Upper lobe of left lung (tissue), 4 donors: ENCODE measurements around the gene RAPGEF2.

Source experiments
- EP300 ChIP-seq, 4 donors: sonication (generic); formaldehyde crosslinking; IDR thresholded peaks; one replicate each; pipeline ENCODE4 v1.5.1; 2017; ENCODE audit warnings: antibody characterized with exemption in 4 of 4, control low read depth in 2 of 4
- POLR2A ChIP-seq, 4 donors: fragments of 450-650 bp; IDR thresholded peaks; one replicate each; pipeline ENCODE4 v1.5.1; 2016 to 2017; ENCODE audit warnings: antibody characterized with exemption in 4 of 4, mild to moderate bottlenecking in 2 of 4

GRCh38 chr4:159178979-159179969 is 76.4 kb downstream of the RAPGEF2 start:
- TF ChIP-seq POLR2A (IDR thresholded peaks at IDR 0.05), result no peak
- no peak for TF ChIP-seq EP300 (IDR thresholded peaks at IDR 0.05)
